GM23248 (cell line): ENCODE measurements around the gene CTNNA2.

ENCODE experiments used
- EZH2 ChIP-seq: fragments of 200-600 bp; sonication (generic); IDR thresholded peaks from 2 replicates; pipeline ENCODE4 v1.6.1; 2018; ENCODE audit warnings: antibody characterized with exemption, mild to moderate bottlenecking; ENCODE audit not compliant: insufficient read depth, poor library complexity, severe bottlenecking
- EZH2phosphoT487 ChIP-seq: fragments of 200-600 bp; sonication (generic); IDR thresholded peaks from 2 replicates; pipeline ENCODE4 v1.6.1; 2018; ENCODE audit warnings: antibody characterized with exemption, moderate library complexity, mild to moderate bottlenecking, low read depth; ENCODE audit not compliant: insufficient read depth

DNA sequence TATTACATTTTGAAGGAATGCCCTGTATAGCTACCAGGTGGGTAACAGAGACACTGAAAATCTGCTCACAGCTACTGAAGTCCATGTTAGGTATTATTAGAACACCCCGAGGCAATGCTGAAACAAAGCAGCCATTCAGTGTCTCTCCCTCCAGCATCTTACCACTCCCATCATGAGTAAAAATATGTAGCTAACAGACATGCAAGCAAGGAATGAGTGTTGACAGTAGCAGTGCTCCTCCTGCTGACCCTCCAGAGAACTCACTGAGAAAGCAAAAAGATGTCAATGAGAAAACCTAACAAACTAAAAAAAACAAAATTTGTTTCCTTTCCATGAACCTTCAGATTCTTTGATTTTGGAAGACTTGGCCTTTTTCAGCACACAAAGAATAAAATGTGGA, 397.8 kb downstream of the CTNNA2 start:
- no peak for TF ChIP-seq EZH2phosphoT487
- TF ChIP-seq EZH2 = no peak
